Measurements from ENCODE around the gene PIEZO2.
"Not testable (repeated sequence)": the region's sequence is repeated elsewhere in the genome, so short reads cannot be mapped to it uniquely, and the experiment has no call there.

The PIEZO2 gene

GRCh38 chr18:10927286-10927992 lies 221.9 kb downstream of the PIEZO2 start:
- DNase-seq (ENCODE audit: low spot score) = no peak
- no peak for TF ChIP-seq CTCF (IDR thresholded peaks at IDR 0.05; ENCODE audit: extremely low read depth, missing control alignments)

DNA sequence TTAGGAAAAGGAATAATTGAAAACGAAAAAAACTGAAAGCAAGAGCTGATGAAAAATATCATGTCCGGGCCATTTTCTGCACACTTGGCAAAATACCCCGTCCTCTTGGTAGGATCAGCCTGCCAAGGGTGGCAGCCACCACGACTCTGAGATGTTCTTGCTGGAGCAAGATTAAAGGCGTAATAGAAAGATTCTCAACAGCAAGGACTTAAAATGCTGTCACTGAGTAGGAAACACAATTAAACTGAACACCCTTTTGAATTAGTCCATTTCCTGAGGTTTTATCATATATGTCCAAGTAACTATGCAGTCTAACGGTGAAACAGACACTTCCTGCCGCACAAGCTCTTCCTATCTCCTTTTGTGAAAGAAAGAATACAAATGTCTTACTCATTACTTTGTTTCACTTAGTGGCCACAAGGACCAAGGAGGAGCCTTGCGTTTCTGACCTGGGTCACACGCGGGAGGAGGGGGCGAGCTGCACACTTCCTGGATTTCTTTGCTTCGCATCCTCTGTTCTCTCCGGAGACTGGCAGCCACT lies 222.7 kb downstream of the PIEZO2 start:
- DNase-seq (ENCODE audit: low spot score) = peak; percentile 42
- TF ChIP-seq CTCF (IDR thresholded peaks at IDR 0.05; ENCODE audit: extremely low read depth, missing control alignments) = no peak

- no peak for TF ChIP-seq CTCF (IDR thresholded peaks at IDR 0.05; ENCODE audit: extremely low read depth, missing control alignments)
- no peak for DNase-seq (ENCODE audit: low spot score)
Observed at GRCh38 chr18:10924290-10924689, 225.1 kb downstream of the PIEZO2 start.

DNA sequence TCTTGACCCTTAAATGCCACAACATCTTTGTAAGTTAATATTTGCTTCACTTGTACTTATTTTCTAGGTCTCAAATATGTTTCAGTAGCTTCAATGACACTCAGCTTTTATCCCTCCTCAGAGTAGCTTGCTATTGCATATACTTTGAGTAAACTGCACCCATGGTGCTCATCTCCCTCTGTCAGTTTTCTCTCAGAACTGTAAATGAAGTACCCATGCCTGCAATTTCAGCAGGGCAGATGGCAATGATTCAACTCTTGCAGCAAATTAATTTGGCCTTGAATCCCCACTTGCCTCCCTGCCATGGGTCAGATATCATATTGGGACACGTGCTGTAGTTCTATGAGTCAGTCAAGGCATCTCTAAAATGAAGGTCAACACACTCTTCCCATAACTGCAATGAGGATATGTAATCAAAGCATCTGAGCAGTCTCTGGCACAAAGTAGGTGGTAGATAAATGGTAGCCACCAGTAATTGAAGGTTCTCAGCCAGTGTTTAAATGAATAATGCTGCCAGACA lies 225.8 kb downstream of the PIEZO2 start:
- DNase-seq (ENCODE audit: low spot score) = no peak
- no peak for TF ChIP-seq CTCF (IDR thresholded peaks at IDR 0.05; ENCODE audit: extremely low read depth, missing control alignments)

DNA sequence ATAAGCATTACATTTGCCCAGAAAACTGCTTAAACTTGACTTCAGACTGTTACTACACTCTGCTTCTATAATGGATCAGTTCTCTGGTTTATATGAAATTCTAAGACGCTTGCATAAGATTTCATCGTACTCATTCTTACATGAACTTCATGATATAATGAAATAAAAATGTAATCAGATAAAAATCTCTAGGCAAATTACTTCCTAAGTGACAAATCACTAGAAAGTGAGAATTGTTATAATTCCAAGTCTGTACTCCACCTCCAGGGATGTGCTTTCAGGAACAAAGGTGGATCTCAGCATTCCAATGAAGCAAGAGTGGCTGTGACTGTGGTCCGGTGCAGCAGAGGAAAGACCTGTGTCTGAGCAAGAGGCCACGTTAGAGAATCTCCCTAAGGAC lies 226.2 kb downstream of the PIEZO2 start:
- no peak for DNase-seq (ENCODE audit: low spot score)
- TF ChIP-seq CTCF (IDR thresholded peaks at IDR 0.05; ENCODE audit: extremely low read depth, missing control alignments) = no peak

- not testable (repeated sequence) for DNase-seq (ENCODE audit: low spot score)
Observed at GRCh38 chr18:10922712-10923111, 226.7 kb downstream of the PIEZO2 start.

- DNase-seq (ENCODE audit: low spot score) = not testable (repeated sequence)
Observed at GRCh38 chr18:10920309-10920708, 229.1 kb downstream of the PIEZO2 start.

- no peak for TF ChIP-seq CTCF (IDR thresholded peaks at IDR 0.05; ENCODE audit: extremely low read depth, missing control alignments)
- DNase-seq (ENCODE audit: low spot score) = no peak
Observed at GRCh38 chr18:10919851-10920250, 229.5 kb downstream of the PIEZO2 start.
